GM18505 (cell line): ENCODE measurements around the gene TRPV3.
"Not testable (repeated sequence)": the region's sequence is repeated elsewhere in the genome, so short reads cannot be mapped to it uniquely, and the experiment has no call there.

Source experiments
- ATAC-seq: cut with Tn5 transposase; IDR thresholded peaks from one replicate; pipeline ENCODE4 v1.9.1; 2021; ENCODE audit not compliant: unreplicated experiment
- POLR2A ChIP-seq: IDR thresholded peaks from 4 replicates; pipeline ENCODE4 v1.6.1; 2011; ENCODE audit warnings: borderline replicate concordance; ENCODE audit not compliant: insufficient read depth, insufficient read length; ENCODE audit errors: extremely low read depth

TRPV3 gene

DNA sequence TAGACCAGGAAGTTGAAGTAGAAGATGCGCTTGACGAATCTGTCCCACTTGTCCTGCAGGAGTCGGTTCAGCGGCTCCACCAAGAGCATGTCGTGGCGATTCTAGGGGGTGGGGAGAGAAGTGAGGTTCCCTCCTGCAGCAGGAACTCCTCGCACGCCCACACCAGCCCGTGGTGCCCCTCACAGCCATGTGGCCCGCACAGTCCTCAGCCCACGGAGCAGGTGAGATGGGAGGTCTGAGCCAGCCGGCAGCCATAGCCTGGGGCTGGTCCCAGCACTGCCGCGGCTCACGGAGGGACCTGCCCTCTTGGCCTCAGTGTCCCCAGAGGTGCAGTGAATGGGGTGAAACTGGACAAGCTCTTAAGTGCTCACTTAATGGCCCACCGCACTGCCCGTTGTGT, 28.2 kb upstream of the TRPV3 start:
- no peak for TF ChIP-seq POLR2A
- no peak for ATAC-seq

DNA sequence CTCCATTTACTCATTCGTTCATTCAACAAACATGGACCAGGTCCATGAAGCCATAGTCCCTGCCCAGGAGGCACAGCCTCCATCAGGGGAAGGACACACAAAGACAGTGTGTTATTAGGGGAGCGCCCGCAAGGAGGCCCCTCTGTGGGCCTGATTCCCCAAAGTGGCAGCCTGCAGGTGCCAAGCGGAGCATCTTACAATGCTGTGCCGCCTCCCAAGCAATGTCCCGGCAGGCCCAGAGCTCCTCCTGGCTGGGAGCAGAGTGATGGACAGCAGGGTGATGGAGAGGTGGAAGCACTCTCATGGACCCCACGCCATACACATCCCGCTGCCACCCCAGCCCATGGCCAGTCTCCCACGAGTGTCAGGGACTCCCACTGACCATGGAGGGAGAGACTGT, 25.8 kb upstream of the TRPV3 start:
- no peak for TF ChIP-seq POLR2A
- ATAC-seq, result no peak

DNA sequence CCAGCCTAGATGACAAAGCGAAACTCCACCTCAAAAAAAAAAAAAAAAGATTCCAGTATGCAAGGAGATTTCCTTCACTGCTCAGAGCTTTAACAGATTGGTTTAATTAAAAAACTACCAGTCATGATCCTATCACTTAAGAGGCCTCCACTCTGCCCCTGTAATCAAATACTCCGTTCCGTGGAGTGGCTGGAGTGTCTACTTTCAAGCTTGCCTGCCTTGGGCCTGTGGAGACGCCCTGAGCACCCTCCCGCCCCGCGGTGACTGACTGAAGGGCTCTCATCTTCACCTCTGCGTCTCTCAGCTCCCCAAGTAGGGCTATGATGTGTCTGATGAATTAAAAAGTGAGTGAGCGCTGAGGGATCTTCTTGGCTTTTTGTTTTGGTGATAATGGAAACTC, 25.3 kb upstream of the TRPV3 start:
- no peak for ATAC-seq
- TF ChIP-seq POLR2A, result no peak

DNA sequence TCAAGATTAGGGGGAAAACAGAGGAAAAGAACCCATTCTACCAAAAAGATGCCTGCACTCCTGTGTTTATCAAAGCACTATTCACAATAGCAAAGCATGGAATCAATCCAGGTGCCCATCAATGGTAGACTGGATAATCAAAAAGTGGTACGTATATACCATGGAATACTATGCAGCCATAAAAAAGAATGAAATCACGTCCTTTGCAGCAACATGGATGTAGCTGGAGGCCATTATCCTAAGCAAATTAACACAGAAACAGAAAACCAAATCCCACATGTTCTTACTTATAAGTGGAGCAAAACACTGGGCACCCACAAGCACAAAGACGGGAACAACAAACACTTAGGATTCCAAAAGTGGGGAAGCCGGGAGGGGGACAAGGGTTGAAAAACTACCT, 21.1 kb upstream of the TRPV3 start:
- ATAC-seq, result not testable (repeated sequence)

DNA sequence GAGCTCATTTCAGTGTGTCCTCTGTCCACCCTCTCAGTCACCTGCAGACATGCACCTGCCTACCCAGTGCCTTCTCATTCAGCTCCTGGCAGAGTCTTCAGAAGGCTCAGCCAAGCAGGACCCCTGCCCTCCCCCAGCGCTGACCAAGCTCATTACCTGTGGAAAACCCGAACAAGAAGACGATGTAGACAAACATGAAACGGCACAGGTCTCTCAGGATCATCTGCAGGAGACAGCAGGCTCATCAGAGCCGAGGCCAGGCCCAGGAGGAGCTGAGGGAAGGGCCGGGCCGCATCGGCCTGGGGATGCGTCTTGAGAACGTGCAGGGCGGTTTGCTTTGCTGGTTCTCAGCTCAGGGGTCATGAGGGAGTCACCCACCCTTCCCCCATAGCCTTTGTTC, 19.4 kb upstream of the TRPV3 start:
- TF ChIP-seq POLR2A, result no peak
- ATAC-seq, result no peak

DNA sequence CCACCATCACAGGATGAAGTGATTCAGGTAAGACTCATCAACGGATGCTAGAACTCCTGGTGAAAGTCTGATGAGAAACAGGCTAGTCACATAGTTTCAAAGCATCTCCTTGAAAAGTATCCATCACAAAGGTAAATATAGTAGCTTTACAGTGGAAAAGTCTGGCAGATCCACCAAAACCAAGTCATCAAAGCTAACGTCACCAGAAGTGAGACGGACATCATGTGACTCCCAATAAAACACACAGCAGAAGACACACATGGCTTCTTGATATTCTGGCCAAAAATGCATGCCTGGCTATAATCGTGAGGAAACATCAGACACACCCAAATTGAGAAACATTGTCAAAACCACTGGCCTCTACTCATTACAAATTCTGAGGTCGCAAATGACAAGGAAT, 17.9 kb upstream of the TRPV3 start:
- TF ChIP-seq POLR2A, result no peak
- no peak for ATAC-seq

DNA sequence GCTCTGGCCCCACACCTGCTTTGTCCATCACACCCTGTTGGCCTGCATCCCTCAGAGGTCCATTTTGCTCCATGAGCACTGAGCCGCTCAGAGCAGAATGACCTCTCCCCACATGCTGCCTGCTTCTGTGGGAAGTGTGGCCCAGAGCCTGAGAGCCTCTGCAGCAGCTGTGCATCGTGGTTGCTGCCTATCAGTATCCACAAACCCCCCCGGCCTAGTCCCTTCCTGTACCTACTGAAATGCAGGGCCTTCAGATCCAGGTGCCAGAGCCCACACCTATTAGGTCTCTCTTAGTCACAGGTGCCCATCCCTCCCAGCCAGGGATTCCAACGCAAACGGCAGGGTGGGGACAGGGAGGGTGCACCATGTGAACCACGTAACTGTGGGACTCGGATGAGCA, 16.6 kb upstream of the TRPV3 start:
- ATAC-seq, result no peak
- TF ChIP-seq POLR2A, result no peak

DNA sequence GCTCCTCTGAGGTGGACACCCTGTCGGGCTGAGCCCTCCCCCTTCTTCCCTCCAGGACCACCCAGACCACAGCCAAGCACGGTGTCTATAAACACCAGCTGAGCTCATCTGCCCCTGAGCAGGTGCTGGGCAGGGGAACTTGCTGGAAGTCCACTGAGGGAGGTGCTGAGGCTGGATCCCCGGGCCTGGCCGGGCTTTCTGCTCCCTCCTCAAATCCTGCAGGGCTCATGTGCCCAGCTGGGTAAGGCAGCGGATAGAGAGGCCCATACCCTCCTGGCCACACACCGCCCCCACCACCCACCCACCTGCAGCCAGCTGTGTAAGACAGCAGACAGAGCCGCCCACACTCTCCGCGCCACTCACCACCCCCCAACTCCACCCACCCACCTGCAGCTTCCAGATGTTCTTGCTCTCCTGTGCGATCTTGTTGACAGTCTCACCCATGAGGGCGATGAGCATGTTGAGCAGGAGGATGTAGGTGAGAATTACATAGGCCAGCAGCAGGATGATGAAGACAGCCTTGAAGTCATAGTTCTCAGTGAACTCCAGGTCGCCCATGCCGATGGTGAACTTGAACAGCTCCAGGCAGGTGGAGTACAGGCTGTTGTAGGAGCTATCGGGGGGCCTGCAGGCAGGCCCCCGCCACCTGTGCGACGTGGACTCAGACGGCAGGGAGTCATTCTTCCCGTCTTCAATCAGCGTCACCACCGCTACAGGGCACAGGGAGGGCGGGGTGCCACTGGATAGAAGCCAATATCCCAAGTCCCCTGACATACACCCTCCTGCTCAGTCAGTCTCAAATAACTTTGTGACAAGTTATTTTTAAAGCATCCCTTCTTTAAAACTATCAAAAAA, 15.9 kb upstream of the TRPV3 start:
- no peak for TF ChIP-seq POLR2A
- ATAC-seq, result no peak

DNA sequence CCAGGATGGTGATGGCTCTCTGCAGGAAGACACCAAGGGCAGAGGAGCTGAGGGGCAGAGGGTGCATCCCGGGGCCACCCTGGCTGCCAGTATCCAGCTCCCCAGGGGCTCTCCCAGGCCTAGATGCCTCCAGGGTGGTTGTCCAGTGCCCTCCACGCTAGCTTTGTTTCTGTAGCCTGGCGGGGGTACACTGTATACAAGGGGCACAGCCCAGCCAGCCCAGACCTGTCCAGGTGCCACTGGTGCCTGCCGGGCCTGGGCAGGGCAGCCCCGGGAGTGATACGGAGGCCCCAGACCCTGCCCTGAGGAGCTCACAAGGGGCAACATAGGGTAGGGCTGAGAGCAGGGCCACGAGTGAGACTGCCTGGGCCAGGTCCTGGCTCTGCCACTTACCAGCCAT, 14.6 kb upstream of the TRPV3 start:
- ATAC-seq, result no peak
- no peak for TF ChIP-seq POLR2A

DNA sequence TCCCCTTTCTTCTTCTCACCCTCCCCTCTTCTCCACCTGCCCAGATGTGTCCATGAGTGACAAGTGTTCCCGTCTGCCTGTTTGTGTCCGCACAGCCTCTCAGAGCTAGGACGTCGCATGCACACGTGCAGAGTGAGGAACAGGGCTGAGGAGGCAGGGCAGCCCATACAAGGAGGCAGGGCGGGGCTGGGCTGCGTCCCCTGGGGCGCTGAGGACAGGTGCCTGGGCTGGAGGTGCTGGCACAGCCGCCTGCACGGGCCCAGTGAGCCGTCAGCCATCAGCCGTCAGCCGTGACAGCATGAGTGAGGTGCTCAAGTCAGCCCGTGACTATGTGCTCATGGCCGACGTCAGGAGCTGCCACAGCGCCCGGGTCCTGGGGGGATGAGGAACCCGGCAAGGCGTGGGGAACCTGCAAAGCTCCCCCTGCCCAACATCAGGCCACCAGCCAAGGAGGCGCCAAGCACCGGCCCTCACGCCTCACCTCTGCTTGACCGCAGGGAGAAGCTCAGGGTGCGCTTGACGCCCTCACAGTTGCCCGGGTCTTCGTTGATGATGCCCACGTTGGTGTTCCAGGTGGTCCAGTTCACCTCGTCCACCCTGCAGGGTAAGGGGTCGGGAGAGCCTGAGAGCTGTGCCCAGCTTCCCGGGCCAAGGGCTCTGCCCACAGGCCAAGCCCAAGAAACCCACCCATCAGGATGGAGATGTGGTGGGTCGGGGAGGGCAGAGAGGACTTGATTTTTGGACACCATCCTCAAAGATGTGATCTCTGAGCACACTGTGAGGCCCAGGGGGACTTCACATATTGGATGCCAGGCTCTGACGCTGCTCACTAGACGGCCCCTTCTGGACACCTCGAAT, 13.7 kb upstream of the TRPV3 start:
- no peak for TF ChIP-seq POLR2A
- ATAC-seq, result no peak

DNA sequence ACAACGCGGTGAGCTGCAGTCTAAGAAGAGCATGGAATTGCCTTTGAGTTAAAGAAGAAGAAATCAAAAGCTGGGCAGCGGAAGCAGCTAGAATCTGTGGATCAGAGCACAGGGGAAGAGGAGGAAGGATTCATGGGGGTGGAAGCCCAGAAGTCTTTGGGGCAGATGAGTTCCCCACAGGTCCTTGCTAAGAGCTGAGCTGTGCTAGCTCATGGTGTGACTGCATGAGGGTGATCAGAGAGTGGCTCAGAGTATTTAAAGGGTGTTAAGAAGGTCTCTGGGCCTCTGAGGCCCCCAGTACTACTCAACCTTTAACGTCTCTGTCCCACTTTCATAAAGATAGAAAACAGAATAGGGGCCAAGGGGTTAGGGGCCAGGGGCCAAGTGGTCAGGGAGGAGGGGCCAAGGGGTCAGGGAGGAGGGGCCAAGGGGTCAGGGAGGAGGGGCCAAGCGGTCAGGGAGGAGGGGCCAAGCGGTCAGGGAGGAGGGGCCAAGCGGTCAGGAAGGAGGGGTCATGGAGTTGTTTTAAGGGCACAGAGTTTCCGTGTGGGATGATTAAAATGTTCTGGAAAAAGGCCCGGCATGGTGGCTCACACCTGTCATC, 12.0 kb upstream of the TRPV3 start:
- TF ChIP-seq POLR2A, result no peak
- no peak for ATAC-seq

DNA sequence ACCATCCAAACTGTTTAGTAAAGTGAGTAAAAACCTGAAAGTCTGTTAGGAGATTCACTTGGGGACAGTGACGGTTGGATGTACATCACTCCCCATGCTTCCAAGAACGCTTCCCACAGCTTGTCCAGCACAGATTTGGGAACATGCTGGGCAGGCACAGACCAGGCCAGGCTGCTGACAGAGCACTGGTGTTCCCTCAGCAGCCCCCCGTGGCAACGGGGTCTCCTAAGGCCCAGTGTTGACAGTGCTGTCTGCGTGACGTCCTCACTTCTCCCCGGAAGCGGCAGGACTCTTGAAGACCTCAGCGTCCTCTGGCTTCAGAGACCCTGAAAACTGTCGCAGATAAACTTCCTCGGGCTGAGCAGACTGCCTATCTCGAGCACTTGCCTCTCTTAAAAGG, 8.9 kb upstream of the TRPV3 start:
- no peak for TF ChIP-seq POLR2A
- ATAC-seq, result no peak

DNA sequence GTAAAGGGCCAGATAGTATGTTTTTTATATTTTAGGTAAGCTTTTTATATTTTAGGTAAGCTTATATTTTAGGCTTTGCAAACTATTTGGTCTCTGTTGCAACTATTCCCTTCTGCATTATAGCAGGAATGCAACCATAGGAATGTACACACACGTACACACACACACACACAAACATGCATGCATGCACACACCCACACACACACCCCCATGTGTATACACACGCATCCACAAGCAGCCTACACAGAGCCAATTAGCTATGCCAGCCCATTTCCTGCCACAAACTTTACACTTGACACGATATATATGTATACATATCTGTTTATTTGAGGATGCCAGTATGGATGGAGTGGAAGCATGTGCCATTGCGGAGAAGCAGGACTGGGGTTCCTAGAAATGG, 7.5 kb upstream of the TRPV3 start:
- TF ChIP-seq POLR2A, result no peak

DNA sequence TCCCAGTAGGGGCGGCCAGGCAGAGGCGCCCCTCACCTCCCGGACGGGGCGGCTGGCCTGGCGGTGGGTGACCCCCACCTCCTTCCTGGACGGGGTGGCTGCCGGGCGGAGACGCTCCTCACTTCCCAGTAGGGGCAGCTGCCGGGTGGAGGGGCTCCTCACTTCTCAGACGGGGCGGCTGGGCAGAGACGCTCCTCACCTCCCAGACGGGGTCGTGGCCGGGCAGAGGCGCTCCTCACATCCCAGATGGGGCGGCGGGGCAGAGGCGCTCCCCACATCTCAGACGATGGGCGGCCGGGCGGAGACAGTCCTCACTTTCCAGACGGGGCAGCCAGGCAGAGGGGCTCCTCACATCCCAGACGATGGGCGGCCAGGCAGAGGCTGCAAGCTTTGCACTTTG, 6.6 kb upstream of the TRPV3 start:
- not testable (repeated sequence) for ATAC-seq

More for the DNA sequence above, 7.5 kb upstream of the TRPV3 start:
- ATAC-seq, result no peak
